Retinal pigment epithelial cell (primary cell): ENCODE results near the gene FNDC3B.

Experiments
- DNase-seq: peaks from one replicate; pipeline ENCODE4 v3.0.0-alpha.2; 2010; ENCODE audit warnings: low read depth
- H3K4me3 ChIP-seq: 2 replicates; pipeline ENCODE4 v1.5.1; 2011; ENCODE audit warnings: mild to moderate bottlenecking, low read length, control low read depth, moderate library complexity
- TF ChIP-seq, protein P1 (sequence below): conservative IDR thresholded peaks from 2 replicates; pipeline ENCODE4 v1.5.1; 2011; ENCODE audit warnings: low read depth, low read length, control low read depth, inconsistent platforms

FNDC3B gene

DNA sequence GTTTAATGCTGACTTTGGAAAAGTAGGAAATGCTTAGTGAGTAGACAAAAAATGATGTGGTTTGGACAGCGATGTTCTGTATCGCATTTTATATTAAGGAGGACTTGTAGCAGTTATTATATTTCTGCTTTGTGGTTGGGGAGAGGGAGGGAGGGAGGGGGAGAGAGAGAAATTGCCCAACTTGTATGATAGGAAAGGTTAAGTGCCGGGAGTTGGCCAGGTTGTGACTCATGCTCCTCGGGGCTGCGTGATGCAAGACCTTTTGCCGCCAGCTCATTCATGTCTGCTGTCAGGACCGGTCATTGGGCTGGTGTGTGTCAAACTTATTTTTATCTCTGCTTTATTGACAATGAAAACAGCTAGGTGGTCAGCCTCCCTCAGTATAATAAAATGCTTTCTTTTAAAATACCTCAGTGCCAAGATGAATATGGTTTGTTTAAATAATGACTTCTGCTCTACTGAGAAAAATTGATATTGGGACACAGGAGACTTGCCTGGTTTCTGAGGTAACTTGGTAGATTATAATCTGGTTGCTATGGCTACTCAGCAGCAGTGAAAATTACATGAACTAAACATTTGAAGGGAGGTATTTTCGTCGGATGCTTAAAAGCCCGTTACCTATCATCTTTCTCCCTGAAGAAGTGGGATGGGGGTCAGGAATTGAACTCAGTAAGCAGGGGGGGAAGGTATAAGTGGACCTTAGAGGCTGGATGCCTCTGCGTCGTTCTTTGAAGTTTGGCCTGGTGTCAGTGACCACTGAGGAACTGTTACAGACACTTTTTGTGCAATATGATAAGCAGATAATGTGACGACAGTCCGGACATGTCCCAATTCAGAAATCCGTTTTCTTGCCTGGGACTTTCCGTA, 90.7 kb downstream of the FNDC3B start:
- peak; percentile 96 for DNase-seq
- TF ChIP-seq, protein P1, sequence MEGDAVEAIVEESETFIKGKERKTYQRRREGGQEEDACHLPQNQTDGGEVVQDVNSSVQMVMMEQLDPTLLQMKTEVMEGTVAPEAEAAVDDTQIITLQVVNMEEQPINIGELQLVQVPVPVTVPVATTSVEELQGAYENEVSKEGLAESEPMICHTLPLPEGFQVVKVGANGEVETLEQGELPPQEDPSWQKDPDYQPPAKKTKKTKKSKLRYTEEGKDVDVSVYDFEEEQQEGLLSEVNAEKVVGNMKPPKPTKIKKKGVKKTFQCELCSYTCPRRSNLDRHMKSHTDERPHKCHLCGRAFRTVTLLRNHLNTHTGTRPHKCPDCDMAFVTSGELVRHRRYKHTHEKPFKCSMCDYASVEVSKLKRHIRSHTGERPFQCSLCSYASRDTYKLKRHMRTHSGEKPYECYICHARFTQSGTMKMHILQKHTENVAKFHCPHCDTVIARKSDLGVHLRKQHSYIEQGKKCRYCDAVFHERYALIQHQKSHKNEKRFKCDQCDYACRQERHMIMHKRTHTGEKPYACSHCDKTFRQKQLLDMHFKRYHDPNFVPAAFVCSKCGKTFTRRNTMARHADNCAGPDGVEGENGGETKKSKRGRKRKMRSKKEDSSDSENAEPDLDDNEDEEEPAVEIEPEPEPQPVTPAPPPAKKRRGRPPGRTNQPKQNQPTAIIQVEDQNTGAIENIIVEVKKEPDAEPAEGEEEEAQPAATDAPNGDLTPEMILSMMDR, result no peak
- no peak overlapping the region for H3K4me3 ChIP-seq

GRCh38 chr3:172130717-172131050, 91.3 kb downstream of the FNDC3B start:
- TF ChIP-seq, protein P1, result no peak
- H3K4me3 ChIP-seq, result no peak overlapping the region
- no peak for DNase-seq

- TF ChIP-seq, protein P1, result no peak
- no peak overlapping the region for H3K4me3 ChIP-seq
- DNase-seq, result no peak
Measured at GRCh38 chr3:172131746-172132145, 92.4 kb downstream of the FNDC3B start.

- no peak overlapping the region for H3K4me3 ChIP-seq
- TF ChIP-seq, protein P1, result no peak
- DNase-seq, result no peak
Measured at GRCh38 chr3:172132159-172132586, 92.8 kb downstream of the FNDC3B start.

- TF ChIP-seq, protein P1, result no peak
- no peak for DNase-seq
- no peak overlapping the region for H3K4me3 ChIP-seq
Measured at GRCh38 chr3:172132721-172133311, 93.4 kb downstream of the FNDC3B start.

- H3K4me3 ChIP-seq, result no peak overlapping the region
- TF ChIP-seq, protein P1, result no peak
- DNase-seq, result no peak
Measured at GRCh38 chr3:172133838-172134237, 94.5 kb downstream of the FNDC3B start.

GRCh38 chr3:172134352-172134751, 95.0 kb downstream of the FNDC3B start:
- TF ChIP-seq, protein P1, result no peak
- no peak overlapping the region for H3K4me3 ChIP-seq
- DNase-seq, result no peak
